Activated CD8-positive, alpha-beta memory T cell treated with anti-CD3 and anti-CD28 coated beads, Interleukin-2, amount 50 U/mL, for 1 hour (primary cell): Measurements from ENCODE around the gene UTRN.

Source experiments
- DNase-seq: peaks from one replicate; pipeline ENCODE4 v3.0.0-alpha.2; 2020; ENCODE audit errors: extremely low read depth

Gene UTRN

DNA sequence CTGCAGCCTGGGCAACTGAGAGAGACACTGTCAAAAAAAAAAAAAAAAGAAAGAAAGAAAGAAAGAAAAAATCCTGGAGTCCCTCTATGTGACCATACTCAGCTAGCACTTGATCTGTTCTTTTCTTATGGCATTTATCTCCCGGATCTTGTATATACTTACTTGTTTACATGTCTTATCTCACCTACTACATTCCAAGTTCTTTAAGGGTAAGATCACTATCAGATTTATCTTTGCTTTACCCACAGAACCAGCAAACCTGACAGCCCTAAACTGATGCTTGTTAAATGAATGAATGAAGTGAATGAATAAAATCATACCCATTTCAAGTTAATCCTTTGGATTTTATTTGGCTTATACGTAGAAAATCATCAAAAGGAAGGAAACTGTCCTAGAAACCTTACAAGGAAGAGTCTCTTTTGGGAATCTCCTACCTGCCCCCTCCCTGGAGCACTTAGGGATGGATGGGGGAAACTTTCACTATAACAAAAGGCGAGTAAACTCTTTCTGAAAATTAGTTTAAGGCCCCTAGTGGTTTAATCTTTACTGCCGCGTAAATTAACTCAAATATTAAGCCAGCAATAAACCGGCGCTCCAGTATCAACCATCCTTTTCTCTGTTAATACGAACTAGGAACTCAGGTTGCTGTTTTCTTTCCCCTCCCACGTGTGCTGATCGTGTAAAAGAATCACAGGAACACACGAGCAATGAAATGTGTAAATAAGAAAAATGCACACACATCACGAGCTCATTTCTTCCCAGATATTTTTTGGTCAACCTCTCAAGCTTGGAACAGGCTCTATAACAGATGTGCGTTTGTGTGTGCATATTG lies 1.3 kb upstream of the UTRN start:
- no peak for DNase-seq

DNA sequence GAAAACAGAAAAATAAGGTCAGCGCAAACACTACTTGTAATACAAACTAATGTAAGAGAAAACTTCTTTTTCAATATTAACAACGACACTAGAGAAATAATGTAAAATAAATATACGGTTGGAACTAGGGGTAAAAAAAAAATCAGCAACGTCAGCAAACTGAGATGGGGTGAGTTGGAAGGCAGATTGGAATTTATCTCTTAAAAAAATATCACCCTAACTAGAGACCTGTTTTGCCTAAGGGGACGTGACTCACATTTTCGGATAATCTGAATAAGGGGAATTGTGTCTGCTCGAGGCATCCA lies 705 bp upstream of the UTRN start:
- no peak for DNase-seq

DNA sequence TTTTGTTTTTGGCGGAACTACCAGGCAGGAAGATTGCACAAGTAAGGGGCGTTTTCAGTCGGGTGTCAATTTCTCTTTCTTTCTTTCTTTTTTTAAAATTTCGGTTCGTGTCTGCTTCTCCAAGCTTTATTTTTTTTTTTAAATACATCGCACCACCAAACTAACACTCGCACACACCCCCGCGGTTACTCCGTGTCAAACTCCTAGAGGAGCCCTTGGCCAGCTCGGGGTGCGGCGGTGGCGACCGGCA lies 338 bp downstream of the UTRN start:
- DNase-seq: no peak

DNA sequence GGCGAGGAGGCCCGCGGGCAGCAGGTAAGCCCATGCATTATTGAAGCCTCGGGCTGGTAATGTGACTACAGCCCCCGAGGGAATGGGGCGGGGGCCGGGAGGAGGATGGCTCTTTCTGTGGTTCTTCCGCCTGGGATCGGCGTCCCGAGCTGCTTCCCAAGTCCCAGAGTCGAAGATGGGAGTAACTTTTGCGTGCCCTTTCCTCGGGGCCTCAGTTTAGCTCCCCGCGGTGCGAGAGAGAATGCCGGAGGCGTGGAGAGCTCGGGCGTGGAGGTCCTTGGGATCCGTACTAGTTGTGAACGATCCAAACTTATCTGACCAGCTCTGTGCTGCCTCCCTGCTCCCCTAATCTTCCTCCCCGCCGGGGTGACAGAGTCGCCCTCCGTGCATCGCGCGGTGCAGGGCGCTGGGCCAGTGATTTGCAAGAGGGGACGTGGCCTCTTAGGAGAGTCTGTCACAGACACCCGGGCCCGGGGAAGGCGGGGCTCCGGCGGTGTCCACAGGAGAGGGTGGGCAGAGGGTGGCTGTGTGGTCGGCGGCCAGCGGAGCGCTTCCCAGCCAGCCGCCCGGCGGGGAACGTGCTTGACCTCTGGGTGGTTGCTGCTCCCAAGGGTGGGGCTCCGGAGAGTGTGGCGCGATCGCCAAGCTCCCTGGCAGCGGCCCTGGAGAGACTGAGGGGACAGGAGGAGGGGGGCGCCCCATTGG lies 815 bp downstream of the UTRN start:
- DNase-seq: no peak

DNA sequence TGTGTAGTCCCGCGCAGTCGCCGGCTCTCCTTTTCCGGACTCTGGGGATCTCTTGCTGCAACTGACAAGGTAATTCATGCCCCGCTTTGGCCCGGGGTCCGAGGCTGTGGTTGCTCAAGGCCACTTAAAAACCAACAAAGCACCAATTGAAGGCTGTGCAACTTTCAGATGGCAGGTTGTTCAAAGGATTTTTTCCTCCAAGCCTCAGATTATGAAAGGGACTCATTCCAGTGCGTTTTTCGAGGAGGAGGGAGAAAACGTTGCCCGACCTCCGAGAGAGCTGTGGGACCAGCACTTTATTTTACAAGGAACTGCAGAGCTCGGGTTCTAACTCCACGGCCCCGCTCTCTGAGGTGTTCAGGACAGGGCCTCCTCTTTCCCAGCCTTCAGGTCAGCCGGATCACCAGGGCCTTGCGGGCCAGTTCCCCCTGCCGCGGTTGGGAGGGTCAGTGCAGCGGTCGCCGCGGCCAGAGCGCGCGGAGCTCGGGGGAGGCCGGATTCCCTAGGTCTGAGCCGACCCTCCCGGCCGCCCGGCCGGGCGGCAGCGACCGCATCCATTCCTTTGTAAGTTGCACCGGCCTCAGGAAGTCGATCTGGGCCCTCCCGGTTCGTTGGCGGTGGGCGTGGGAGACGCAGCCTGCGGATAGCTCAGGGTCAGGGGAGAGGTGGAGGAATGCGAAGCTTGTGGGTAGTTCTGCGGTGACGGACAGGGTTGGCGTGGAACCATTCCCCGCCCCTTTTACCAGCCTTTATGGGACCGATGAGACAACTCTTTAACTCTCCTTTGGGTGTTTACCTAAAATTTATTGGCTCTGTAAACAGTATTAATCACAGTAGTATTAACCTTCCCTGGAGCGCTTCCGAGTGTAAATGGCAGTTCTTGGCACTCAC lies 1.6 kb downstream of the UTRN start:
- no peak for DNase-seq

DNA sequence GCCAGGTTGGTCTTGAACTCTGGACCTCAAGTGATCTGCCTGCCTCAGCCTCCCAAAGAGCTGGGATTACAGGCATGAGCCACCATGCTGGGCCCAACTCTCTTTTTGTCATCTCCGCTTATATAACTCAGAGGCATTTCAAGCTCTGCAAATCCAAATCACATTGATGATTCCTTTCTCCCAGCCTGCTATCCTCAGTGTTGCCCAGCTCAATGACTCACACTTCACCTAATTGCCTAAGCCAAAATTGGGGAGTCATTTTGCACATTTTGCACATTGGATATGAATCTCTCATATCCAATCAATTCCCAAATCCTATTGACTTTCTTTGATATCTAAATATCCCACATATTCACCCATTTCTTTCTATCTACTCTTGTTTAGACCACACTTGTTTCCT lies 3.9 kb downstream of the UTRN start:
- DNase-seq: no peak

DNA sequence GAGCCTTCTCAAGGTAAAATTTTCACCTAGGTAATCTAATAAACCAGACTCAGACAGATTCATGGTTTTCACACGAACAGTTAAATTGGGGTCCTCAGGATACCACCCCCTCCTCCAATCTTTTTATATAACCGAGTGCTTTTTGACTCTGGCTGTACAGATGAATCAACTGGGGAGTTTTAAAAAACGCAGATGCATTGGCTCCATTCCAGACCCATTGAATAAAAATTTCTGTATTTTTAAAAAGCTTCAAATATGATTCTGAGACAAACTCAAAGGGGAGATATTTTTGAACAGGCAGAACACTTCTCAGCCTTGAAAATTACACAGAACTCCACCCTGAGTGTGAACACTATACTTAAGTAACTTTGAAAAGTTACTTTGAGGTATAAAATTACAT lies 7.2 kb downstream of the UTRN start:
- DNase-seq: no peak

DNA sequence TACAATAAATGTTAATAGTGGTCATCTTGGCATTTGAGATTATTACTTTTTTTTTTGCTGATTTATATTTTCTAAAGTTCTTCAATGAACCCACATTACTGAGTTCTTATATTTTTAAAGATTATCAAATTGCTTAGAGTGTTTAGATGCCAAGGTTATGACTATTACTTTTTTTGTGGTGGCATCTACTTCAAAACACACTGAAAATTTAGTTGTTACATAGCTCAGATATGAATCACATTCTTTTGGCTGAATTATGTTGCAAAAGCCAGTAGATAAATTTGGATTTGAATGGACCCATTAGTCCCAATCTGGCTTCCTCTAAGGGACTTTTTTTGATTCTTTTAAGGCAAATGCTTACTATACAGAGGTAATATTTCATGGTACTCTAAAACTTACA lies 8.9 kb downstream of the UTRN start:
- no peak for DNase-seq

DNA sequence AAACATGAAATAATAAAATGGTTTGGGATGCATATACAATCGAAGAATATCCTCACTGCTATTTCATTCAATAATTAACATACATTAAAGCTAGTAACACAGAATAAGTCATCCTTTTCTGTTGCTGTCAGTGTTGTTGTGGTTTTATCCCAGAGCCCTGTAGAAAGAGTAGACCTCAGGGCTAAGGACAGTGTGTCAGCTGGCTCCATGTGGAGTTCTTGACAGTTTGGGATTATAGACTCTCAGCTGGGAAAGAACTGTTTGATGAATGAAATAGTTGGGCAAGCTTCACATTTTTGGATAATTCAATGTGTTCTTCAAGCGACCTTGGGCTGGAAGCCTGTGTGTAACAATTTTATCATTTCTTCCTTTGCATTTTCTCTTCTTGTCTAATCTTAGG lies 10.1 kb downstream of the UTRN start:
- no peak for DNase-seq

DNA sequence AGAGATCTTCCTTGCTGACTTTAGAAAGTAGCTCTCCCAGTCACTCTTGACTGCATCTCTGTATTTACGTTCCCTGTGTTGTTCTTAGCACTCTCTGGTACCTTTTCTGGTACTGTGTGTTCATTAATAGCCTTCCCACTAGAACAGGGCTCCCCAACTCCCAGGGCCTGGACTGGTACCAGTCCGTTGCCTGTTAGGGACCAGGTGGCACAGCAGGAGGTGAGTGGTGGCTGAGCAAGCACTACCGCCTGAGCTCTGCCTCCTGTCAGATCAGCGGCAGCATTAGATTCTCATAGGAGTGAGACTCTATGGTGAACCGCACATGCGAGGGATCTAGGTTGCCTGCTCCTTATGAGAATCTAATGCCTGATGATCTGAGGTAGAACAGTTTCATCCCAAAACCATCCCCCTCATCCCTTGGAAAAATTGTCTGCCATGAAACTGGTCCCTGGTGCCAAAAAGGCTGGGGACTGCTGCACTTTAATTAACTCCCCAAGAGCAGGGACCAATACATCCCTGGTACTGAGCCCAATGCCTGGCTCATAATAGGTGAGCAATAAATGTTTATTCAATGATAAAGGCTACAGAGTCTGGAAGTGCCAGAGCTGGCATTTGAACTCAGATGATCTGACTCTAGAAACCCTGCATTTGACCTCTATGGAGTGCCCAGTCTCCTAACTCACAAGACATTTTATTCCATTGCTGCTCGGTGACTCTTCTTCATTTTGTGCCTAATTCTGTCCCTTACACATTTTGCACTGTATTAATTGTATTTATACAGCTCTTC lies 11.0 kb downstream of the UTRN start:
- no peak for DNase-seq

DNA sequence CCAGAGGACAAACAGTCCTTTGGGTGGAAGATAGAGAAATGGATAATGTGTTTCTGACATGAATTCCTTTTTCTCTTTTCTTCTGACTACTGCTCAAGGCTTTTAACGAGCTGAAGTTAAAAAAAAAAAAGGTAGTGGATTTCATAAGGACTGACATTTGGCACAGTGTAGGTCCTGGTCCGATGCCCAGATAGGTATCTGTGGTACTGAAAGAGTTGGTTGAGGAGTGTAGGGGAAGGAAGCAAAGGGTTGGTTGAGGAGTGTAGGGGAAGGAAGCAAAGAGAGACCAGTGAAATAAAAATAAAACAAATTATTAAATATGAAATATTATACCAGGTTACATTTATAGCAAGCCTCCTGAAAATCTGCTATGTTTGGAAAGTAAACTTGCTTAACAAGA lies 11.8 kb downstream of the UTRN start:
- DNase-seq: no peak

DNA sequence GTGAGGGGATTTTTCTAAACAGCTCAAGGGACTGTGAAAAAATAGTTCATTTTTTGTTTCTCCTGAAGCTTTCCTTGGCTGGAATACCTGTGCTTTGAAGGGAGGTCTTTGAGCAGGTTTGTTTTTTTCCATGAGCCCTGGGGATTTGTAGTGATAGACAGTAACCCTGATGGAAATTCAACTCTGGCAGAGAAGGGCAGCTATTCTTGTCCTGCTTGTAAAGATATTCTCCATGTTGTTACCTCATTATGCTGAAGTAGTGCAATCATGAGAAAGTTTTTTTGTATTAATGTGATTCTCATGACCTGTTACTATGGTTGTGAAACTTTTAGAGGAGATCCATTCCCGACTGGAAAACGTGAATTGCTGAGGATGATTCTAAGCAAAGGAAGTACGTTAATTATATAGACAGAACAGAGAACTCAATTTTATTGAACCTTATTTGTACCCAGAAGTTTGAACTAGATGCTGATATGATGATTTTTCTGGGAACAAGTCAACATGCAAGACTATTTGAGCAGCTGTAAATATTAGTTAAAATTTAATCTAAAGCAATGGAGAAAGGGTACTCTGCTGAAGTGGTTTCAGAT lies 12.5 kb downstream of the UTRN start:
- DNase-seq: no peak

DNA sequence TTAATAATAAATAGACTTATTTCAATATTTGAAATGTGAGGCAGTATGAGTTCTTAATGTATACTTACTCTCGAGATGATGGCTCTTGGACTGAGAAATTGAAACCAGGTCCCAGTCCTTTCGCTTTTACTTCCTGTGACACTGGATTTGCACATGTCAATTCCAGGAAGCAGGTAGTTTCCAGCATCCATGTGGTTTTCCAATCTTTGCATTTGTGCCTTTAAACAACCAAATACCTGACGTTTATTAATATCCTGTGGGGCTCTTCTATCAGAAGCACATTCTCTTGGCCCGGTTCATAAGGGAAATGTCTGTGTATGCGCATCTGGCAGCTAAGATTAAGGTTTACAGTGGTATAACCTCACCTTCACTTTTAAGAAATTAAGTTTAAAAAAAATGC lies 13.1 kb downstream of the UTRN start:
- no peak for DNase-seq

DNA sequence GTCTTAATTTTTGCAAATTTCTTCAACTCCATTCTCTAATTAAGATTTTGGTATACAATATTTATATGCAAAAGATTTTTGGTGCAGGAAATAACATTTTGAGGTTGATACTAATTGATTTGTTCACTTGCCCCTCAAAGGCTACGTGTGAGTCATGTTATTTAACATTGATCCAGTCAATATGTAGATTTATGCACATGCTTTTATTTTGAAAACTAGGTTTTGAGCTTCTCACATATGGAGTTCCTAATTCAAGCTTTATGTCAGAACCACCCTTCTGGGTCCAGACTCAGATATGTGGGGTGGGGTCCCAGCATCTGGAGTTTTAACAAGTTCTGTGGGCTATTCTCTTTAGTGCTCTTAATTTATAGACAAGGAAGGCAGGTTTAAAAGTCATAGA lies 13.8 kb downstream of the UTRN start:
- no peak for DNase-seq

DNA sequence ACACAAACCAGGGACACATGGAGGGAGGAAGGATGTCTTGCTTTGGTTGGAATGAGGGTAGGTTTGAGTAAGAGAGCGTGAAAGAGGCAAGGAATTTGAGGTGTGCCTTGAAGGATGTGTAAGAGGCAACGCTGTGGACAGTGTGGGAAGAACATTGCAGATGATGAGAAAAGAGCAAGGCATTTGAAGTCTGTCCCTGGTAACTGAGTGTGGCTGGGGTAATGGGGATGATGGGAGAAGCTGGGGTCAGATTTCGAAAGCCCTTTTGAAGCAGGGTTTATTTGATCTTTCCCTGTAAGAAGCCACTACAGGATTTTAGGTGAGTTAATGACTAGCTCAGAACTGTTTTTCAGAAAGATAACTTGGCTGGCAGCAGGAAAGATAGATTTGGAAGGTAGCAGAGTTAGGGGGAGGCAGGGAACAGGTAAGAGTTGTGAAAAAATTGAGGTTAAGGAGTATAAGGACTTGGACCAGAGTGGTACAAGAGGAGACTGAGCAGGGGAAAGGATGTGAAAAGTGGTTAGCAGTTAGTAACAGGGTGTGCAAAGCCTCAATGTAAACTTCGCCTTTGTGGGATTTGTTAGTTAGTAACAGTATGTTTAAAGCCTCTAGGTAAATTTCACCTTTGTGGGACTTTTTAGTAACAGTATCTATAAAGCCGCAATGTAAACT lies 17.7 kb downstream of the UTRN start:
- DNase-seq: no peak

DNA sequence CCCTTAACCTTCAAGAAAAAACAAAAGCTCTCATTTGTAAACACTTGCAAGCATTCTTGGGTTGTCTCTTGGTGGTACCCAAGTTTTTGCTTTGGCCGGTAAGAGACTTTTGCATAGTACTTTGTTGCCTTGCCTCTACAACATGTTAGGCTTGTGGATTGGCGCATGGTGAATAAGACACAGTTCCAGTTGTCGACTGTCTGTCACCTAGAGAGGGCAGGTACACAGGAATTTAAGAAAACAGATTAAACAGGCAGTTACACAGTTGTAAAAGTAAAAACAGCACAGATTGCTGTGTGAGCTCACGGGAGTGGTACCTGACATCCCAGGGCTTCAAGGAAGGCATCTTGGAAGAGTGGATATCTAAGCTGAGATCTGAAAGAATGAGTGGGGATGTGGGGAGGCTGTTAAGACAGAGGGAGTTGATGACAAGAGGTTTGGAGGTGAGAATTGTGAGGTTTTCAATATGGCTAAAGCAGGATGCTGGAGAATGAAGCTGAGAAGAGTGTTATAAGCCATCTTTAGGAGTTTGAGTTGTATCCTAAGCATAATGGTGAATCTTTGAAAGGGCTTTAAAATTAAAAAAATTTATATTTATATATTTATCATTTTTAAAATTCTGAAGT lies 19.2 kb downstream of the UTRN start:
- no peak for DNase-seq

DNA sequence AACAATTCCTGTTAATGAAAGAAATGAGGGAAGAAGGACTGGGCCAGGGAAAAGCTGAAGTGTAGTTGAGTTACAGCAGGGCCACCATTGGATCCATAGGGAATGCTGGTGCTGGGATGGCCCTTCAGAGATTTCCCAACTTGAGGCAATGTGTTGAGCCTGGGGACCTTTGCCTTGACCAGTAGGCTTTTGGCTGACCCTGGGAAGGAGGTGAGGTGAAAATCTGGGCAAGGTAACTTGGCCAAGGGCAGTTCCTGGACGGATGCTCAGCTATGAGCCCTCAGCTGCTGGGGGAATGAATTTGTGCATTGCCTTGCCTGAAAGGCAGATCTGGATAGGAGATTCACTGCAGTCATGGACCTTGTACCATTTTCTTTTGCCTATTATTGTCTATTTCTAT lies 20.4 kb downstream of the UTRN start:
- DNase-seq: no peak

DNA sequence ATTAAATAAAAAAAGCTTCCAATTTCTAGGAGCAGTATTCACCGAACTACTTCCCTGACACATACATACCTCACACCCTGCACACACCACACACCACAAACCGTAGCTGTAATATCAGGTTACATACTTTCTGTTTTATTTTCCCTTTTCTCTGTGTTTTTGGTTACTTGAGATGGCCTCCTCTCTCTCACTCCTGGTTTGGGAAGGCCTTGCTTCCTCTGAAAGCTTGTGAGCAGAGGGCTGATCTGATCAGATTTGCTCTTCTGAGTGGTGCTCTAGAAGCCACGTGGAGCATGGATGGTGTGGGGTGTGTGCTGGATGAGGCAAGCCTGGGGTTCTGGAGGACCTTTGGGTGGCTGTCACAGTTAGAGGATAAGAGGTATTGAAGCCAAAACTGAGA lies 20.9 kb downstream of the UTRN start:
- DNase-seq: no peak

DNA sequence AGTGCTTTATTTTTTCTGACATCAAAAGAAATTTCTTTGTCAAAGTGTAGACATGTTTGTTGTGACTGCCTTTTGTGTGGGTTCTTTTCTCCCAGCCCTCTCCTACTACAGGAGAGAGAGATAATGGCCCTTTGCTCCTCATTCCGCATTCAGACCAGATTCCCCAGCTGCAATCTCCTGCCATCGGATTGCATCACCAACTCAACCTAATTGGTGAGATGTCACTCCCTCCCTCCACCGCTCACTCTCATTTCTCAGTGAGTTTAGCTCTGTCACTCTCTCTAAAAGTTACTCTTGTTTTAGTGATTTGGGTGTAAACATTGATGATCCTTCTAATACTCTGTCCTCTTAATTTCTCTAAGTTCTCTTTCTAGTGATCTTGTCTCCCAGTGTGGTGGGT lies 22.7 kb downstream of the UTRN start:
- DNase-seq: no peak

DNA sequence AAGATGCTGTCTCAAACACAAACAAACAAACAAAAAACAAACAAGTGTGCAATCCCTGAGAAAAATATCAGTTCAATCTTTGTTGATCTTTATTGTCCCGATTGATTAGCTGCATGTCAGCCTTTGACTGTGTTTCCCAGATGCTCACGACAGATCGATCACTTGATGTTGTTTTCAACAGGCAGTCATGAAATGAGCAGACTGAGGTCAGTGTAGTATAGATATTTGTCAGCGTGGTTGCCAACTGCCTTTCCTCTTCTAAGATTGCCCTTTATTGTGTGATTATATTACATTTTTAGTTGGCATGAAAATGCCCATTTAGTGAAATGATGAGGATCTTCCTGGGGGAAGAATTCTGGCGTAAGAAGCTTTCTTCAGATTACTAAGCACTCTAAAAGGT lies 25.6 kb downstream of the UTRN start:
- DNase-seq: no peak

DNA sequence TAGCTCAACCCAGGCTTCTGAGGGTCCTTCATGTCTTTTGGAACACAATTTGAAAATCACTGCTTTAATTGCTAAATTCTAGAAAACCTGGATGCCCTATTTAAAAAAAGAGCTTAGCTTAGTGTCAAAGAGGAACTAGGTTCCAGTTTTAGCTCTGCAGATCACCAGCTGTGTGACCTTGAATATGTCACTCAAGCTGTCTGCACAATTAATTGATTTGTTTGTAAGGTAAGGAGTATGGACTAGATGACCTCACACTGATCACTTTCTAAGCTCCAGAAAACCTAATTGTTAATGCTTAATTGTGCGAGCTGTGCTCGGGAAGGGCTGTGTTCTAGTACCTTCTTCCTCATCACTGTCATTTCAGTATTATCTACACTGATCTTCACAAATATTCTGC lies 26.2 kb downstream of the UTRN start:
- no peak for DNase-seq
